CD4-positive, alpha-beta T cell treated with Interleukin-21 for 1 hour (primary cell): Measurements from ENCODE around the gene KCNE4.
"Not testable (repeated sequence)": the region's sequence is repeated elsewhere in the genome, so short reads cannot be mapped to it uniquely, and the experiment has no call there.

Experiments
- DNase-seq: peaks from one replicate; pipeline ENCODE4 v3.0.0-alpha.2; 2020

The KCNE4 gene

GRCh38 chr2:223058952-223059716, 7.1 kb downstream of the KCNE4 start:
- DNase-seq, result no peak

- no peak for DNase-seq
These were observed 8.3 kb downstream of the KCNE4 start for GRCh38 chr2:223060201-223060825.

- no peak for DNase-seq
These were observed 10.4 kb downstream of the KCNE4 start for GRCh38 chr2:223062396-223062795.

GRCh38 chr2:223065107-223065506, 13.1 kb downstream of the KCNE4 start:
- no peak for DNase-seq

GRCh38 chr2:223066721-223067120, 14.7 kb downstream of the KCNE4 start:
- no peak for DNase-seq

GRCh38 chr2:223068071-223068470, 16.1 kb downstream of the KCNE4 start:
- no peak for DNase-seq

GRCh38 chr2:223069465-223069864, 17.5 kb downstream of the KCNE4 start:
- no peak for DNase-seq

- no peak for DNase-seq
These were observed 18.0 kb downstream of the KCNE4 start for GRCh38 chr2:223069988-223070387.

- no peak for DNase-seq
These were observed 19.1 kb downstream of the KCNE4 start for GRCh38 chr2:223071139-223071538.

- no peak for DNase-seq
These were observed 20.8 kb downstream of the KCNE4 start for GRCh38 chr2:223072826-223073225.

- DNase-seq, result no peak
These were observed 23.6 kb downstream of the KCNE4 start for GRCh38 chr2:223075301-223076270.

GRCh38 chr2:223076573-223076972, 24.6 kb downstream of the KCNE4 start:
- no peak for DNase-seq

- DNase-seq, result no peak
These were observed 26.5 kb downstream of the KCNE4 start for GRCh38 chr2:223078482-223078881.

- no peak for DNase-seq
These were observed 27.4 kb downstream of the KCNE4 start for GRCh38 chr2:223079378-223079777.

GRCh38 chr2:223079925-223080324, 27.9 kb downstream of the KCNE4 start:
- DNase-seq, result no peak

GRCh38 chr2:223080790-223081360, 28.9 kb downstream of the KCNE4 start:
- DNase-seq, result not testable (repeated sequence)

GRCh38 chr2:223081789-223082188, 29.8 kb downstream of the KCNE4 start:
- no peak for DNase-seq

- DNase-seq, result no peak
These were observed 30.7 kb downstream of the KCNE4 start for GRCh38 chr2:223082706-223083105.

GRCh38 chr2:223083402-223084070, 31.5 kb downstream of the KCNE4 start:
- DNase-seq, result no peak

GRCh38 chr2:223084873-223085272, 32.9 kb downstream of the KCNE4 start:
- no peak for DNase-seq

- DNase-seq, result no peak
These were observed 34.5 kb downstream of the KCNE4 start for GRCh38 chr2:223086370-223086981.

GRCh38 chr2:223087466-223087865, 35.5 kb downstream of the KCNE4 start:
- no peak for DNase-seq
